Fibroblast of lung (primary cell): ENCODE results near the gene DCP1A. TPM values are rescaled to one million over a fixed set of nuclear protein-coding genes. Genes with fewer than 3 reads are reported as not detected.
"Not testable (repeated sequence)": the region's sequence is repeated elsewhere in the genome, so short reads cannot be mapped to it uniquely, and the experiment has no call there.

Experiments
- DNase-seq, 2 donors: peaks; one replicate each; pipeline versions ENCODE4 v3.0.0 to v3.0.0-alpha.2; 2010; ENCODE audit warnings: low read depth in 2 of 2
- H2AFZ ChIP-seq: 2 replicates; pipeline ENCODE4 v1.5.1; 2012; ENCODE audit warnings: low read length, control low read depth, inconsistent platforms
- H3K27ac ChIP-seq: 2 replicates; pipeline ENCODE4 v1.5.1; 2011; ENCODE audit warnings: low read length, control low read depth; ENCODE audit not compliant: insufficient read depth
- H3K27me3 ChIP-seq: 2 replicates; pipeline ENCODE4 v1.5.1; 2011; ENCODE audit warnings: mild to moderate bottlenecking, low read length; ENCODE audit not compliant: control insufficient read depth, insufficient read depth
- H3K36me3 ChIP-seq: 2 replicates; pipeline ENCODE4 v1.5.1; 2011; ENCODE audit warnings: low read length; ENCODE audit not compliant: control insufficient read depth, insufficient read depth
- H3K4me1 ChIP-seq: 2 replicates; pipeline ENCODE4 v1.5.1; 2011; ENCODE audit warnings: low read length; ENCODE audit not compliant: control insufficient read depth, insufficient read depth; ENCODE audit errors: extremely low read depth
- H3K4me2 ChIP-seq: 2 replicates; pipeline ENCODE4 v1.5.1; 2011; ENCODE audit warnings: low read length, control low read depth; ENCODE audit not compliant: insufficient read depth; ENCODE audit errors: extremely low read depth
- H3K4me3 ChIP-seq, 4 experiments: fragments of 200-600 bp in 1 of 4; sonication (generic) in 1 of 4; replicated peaks in 1 of 4; 2 replicates each; pipeline ENCODE4 v1.5.1; 2011 to 2016; ENCODE audit warnings: low read length in 4 of 4, low read depth in 3 of 4, mild to moderate bottlenecking in 3 of 4, control low read depth in 2 of 4, inconsistent platforms in 1 of 4, mixed read lengths in 1 of 4; ENCODE audit not compliant: insufficient read depth in 1 of 4; ENCODE audit errors: control extremely low read depth in 1 of 4
- H3K79me2 ChIP-seq: 2 replicates; pipeline ENCODE4 v1.5.1; 2012; ENCODE audit warnings: mild to moderate bottlenecking, low read length, inconsistent platforms; ENCODE audit not compliant: control insufficient read depth, insufficient read depth
- H3K9ac ChIP-seq: 2 replicates; pipeline ENCODE4 v1.5.1; 2011; ENCODE audit warnings: mild to moderate bottlenecking, low read length, control low read depth; ENCODE audit not compliant: insufficient read depth
- H3K9me3 ChIP-seq: 2 replicates; pipeline ENCODE4 v1.5.1; 2012; ENCODE audit warnings: low read depth, low read length; ENCODE audit not compliant: control insufficient read depth, insufficient read depth
- H4K20me1 ChIP-seq: 2 replicates; pipeline ENCODE4 v1.5.1; 2011; ENCODE audit warnings: low read length; ENCODE audit not compliant: control insufficient read depth, insufficient read depth; ENCODE audit errors: extremely low read depth
- CTCF ChIP-seq, 2 donors: IDR thresholded peaks in 1 of 2; conservative IDR thresholded peaks in 1 of 2; 1 replicate in 1 of 2; 2 replicates in 1 of 2; pipeline ENCODE4 v1.5.1; 2011 to 2012; ENCODE audit warnings: low read length in 2 of 2, control low read depth in 1 of 2, inconsistent platforms in 1 of 2, low read depth in 1 of 2, mild to moderate bottlenecking in 1 of 2
- EZH2 ChIP-seq: IDR thresholded peaks from 2 replicates; pipeline ENCODE4 v1.5.1; 2012; ENCODE audit warnings: low read length, control low read depth, mild to moderate bottlenecking; ENCODE audit errors: missing control alignments
- polyA plus RNA-seq, 2 donors: library from polyadenylated mRNA; depleted of rRNA in 1 of 2; stranded (reverse) in 1 of 2; unstranded in 1 of 2; fragments of >200 nt; gene quantifications; 2 replicates each; pipeline ENCODE4 v1.2.1, GENCODE V29; 2011 to 2012; ENCODE audit warnings: missing spikeins in 1 of 2
- total RNA-seq: library from RNA; depleted of rRNA; stranded (reverse); fragments of >200 nt; gene quantifications from 2 replicates; pipeline ENCODE4 v1.2.1, GENCODE V29; 2014

Gene DCP1A
- total and polyA plus RNA-seq, 2 donors (not counting 1 experiment from before 2014, with no cell fraction given): 17.2 to 24.2 TPM

DNA sequence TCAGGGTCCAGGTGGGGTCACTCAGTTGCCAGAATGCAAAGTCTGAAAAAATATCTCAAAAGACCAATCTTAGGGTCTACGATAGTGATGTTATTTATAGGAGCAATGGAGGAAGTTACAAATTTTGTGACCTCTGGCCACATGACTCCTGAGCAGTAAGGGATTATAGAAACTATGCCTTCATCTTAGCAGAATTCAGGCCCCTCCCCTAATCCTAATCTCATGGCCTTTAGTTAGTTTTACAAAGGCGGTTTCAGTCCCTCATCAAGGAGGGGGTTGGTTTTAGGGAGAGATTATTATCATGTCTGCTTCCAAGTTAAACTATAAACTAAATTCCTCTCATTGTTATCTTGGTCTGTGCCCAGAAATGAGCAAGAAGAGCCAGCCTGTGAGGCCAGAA lies 5.9 kb upstream of the DCP1A start:
- H3K79me2 ChIP-seq: no peaks in the 10 kb centered on the region
- no peak overlapping the region for H3K27ac ChIP-seq
- no peak overlapping the region for H3K4me2 ChIP-seq
- H3K4me3 ChIP-seq: no peak overlapping the region
- no peaks in the 10 kb centered on the region for H3K36me3 ChIP-seq
- no peaks in the 10 kb centered on the region for H3K9me3 ChIP-seq
- no peaks in the 10 kb centered on the region for H3K4me1 ChIP-seq
- no peak for DNase-seq
- H3K9ac ChIP-seq: no peak overlapping the region
- TF ChIP-seq CTCF (conservative IDR thresholded peaks at IDR 0.05 in 1 of 2, IDR thresholded peaks at IDR 0.05 in 1 of 2; ENCODE audit: low read depth in 1 of 2, low read length in 2 of 2) (no peak), EZH2 (no peak)
- no peak overlapping the region for H2AFZ ChIP-seq
- H4K20me1 ChIP-seq: no peaks in the 10 kb centered on the region
- H3K27me3 ChIP-seq: no peaks in the 10 kb centered on the region

GRCh38 chr3:53350652-53351051 lies 3.3 kb upstream of the DCP1A start:
- H3K9ac ChIP-seq: no peak overlapping the region
- H3K4me2 ChIP-seq: no peak overlapping the region
- no peaks in the 10 kb centered on the region for H4K20me1 ChIP-seq
- H3K27ac ChIP-seq: no peak overlapping the region
- TF ChIP-seq EZH2 (no peak), CTCF (conservative IDR thresholded peaks at IDR 0.05 in 1 of 2, IDR thresholded peaks at IDR 0.05 in 1 of 2; ENCODE audit: low read depth in 1 of 2, low read length in 2 of 2) (peak in 1 of 2 donors; percentile 32)
- H3K9me3 ChIP-seq: no peaks in the 10 kb centered on the region
- DNase-seq: peak in 1 of 2 donors; percentile 58
- H3K36me3 ChIP-seq: no peaks in the 10 kb centered on the region
- no peaks in the 10 kb centered on the region for H3K4me1 ChIP-seq
- no peak overlapping the region for H3K4me3 ChIP-seq
- H3K79me2 ChIP-seq: peaks cover 17% of the 10 kb centered on the region
- no peaks in the 10 kb centered on the region for H3K27me3 ChIP-seq
- no peak overlapping the region for H2AFZ ChIP-seq

- not testable (repeated sequence) for H3K27me3 ChIP-seq, H3K4me1 ChIP-seq, H4K20me1 ChIP-seq, DNase-seq, H3K9me3 ChIP-seq, H3K36me3 ChIP-seq
- Histone ChIP-seq H3K4me2 (peak overlapping the region; percentile 79), H3K27ac (peak overlapping the region; percentile 95), H2AFZ (peak overlapping the region; percentile 83), H3K79me2 (peaks cover 35% of the 10 kb centered on the region), H3K4me3 (peak overlapping the region; percentile 59 to 96 (median 94)), H3K9ac (peak overlapping the region; percentile 78)
These were observed 775 bp upstream of the DCP1A start for GRCh38 chr3:53348118-53348517.
